ENCODE measurements around the gene CCT4. TPM values are rescaled to one million over a fixed set of nuclear protein-coding genes. Genes with fewer than 3 reads are reported as not detected.
"Not testable (repeated sequence)": the region's sequence is repeated elsewhere in the genome, so short reads cannot be mapped to it uniquely, and the experiment has no call there.

The CCT4 gene
- total RNA-seq: 100 to 1,000 TPM; 117 to 127 TPM

- POLR2A ChIA-PET: interaction anchor here (0.7 to 1.3 kb wide), 2 partner anchors 35 to 1700 kb away, joined by 3 read pairs; partner anchors contain the start of genes FAM161A and WDPCP
- Mint-ChIP-seq H3K27ac (peak within 1 kb of the TSS; percentile 98), H3K4me1 (peaks cover 20% of the 10 kb centered on the region), H3K4me3 (peak within 1 kb of the TSS; percentile 98), H3K27me3 (no peaks in the 10 kb centered on the region), H3K9me3 (no peaks in the 10 kb centered on the region), H3K36me3 (peaks cover 15% of the 10 kb centered on the region)
- ATAC-seq (ENCODE audit: low read depth) (peak; percentile 86), DNase-seq (peak; percentile 98)
Observed at GRCh38 chr2:61888267-61889055, at the start of gene CCT4. TSS of gene CCT4 (minus strand) at chr2:61888656. CDS start at chr2:61888507, 149 bp downstream.

- H3K9me3 Mint-ChIP-seq: no peaks in the 10 kb centered on the region
- H3K4me3 Mint-ChIP-seq: no peak overlapping the region
- H3K27me3 Mint-ChIP-seq: no peaks in the 10 kb centered on the region
- no peaks in the 10 kb centered on the region for H3K36me3 Mint-ChIP-seq
- H3K27ac Mint-ChIP-seq: no peak overlapping the region
- H3K4me1 Mint-ChIP-seq: peaks cover under 1% of the 10 kb centered on the region
- no peak for ATAC-seq (ENCODE audit: low read depth)
- POLR2A ChIA-PET: no interaction called here
- no peak for DNase-seq
Observed at GRCh38 chr2:61937886-61938285, 49.4 kb upstream of the CCT4 start.

GRCh38 chr2:61937098-61937497 is 48.6 kb upstream of the CCT4 start:
- POLR2A ChIA-PET: no interaction called here
- no peak overlapping the region for H3K27ac Mint-ChIP-seq
- DNase-seq: no peak
- no peak for ATAC-seq (ENCODE audit: low read depth)
- no peaks in the 10 kb centered on the region for H3K36me3 Mint-ChIP-seq
- H3K27me3 Mint-ChIP-seq: no peaks in the 10 kb centered on the region
- H3K4me1 Mint-ChIP-seq: no peaks in the 10 kb centered on the region
- no peak overlapping the region for H3K4me3 Mint-ChIP-seq
- no peaks in the 10 kb centered on the region for H3K9me3 Mint-ChIP-seq

GRCh38 chr2:61928826-61929461 is 40.5 kb upstream of the CCT4 start:
- no peak overlapping the region for H3K4me3 Mint-ChIP-seq
- H3K27me3 Mint-ChIP-seq: no peaks in the 10 kb centered on the region
- peaks cover 1% of the 10 kb centered on the region for H3K36me3 Mint-ChIP-seq
- ATAC-seq (ENCODE audit: low read depth): no peak
- DNase-seq: no peak
- no peaks in the 10 kb centered on the region for H3K9me3 Mint-ChIP-seq
- H3K27ac Mint-ChIP-seq: no peak overlapping the region
- H3K4me1 Mint-ChIP-seq: no peaks in the 10 kb centered on the region
- POLR2A ChIA-PET: no interaction called here

GRCh38 chr2:61926531-61927477 is 38.3 kb upstream of the CCT4 start:
- H3K27me3 Mint-ChIP-seq: no peaks in the 10 kb centered on the region
- no peak overlapping the region for H3K4me3 Mint-ChIP-seq
- H3K27ac Mint-ChIP-seq: no peak overlapping the region
- DNase-seq (no peak), ATAC-seq (ENCODE audit: low read depth) (no peak)
- no peaks in the 10 kb centered on the region for H3K4me1 Mint-ChIP-seq
- POLR2A ChIA-PET: no interaction called here
- no peaks in the 10 kb centered on the region for H3K9me3 Mint-ChIP-seq
- H3K36me3 Mint-ChIP-seq: peaks cover 1% of the 10 kb centered on the region

- POLR2A ChIA-PET: no interaction called here
- no peak overlapping the region for H3K27ac Mint-ChIP-seq
Observed at GRCh38 chr2:61924895-61925663, 36.6 kb upstream of the CCT4 start.

GRCh38 chr2:61922714-61923113 is 34.3 kb upstream of the CCT4 start:
- H3K4me3 Mint-ChIP-seq: no peak overlapping the region
- H3K27ac Mint-ChIP-seq: no peak overlapping the region
- H3K4me1 Mint-ChIP-seq: peaks cover under 1% of the 10 kb centered on the region
- POLR2A ChIA-PET: no interaction called here
- no peak for DNase-seq
- H3K9me3 Mint-ChIP-seq: no peaks in the 10 kb centered on the region
- H3K27me3 Mint-ChIP-seq: no peaks in the 10 kb centered on the region
- H3K36me3 Mint-ChIP-seq: no peaks in the 10 kb centered on the region
- no peak for ATAC-seq (ENCODE audit: low read depth)

More at GRCh38 chr2:61924895-61925663, 36.6 kb upstream of the CCT4 start:
- Mint-ChIP-seq H3K27me3 (no peaks in the 10 kb centered on the region), H3K4me3 (no peak overlapping the region), H3K9me3 (no peaks in the 10 kb centered on the region), H3K4me1 (no peaks in the 10 kb centered on the region), H3K36me3 (peaks cover 1% of the 10 kb centered on the region)
- no peak for DNase-seq
- no peak for ATAC-seq (ENCODE audit: low read depth)

GRCh38 chr2:61920548-61920947 is 32.1 kb upstream of the CCT4 start:
- Mint-ChIP-seq H3K36me3 (no peaks in the 10 kb centered on the region), H3K27me3 (no peaks in the 10 kb centered on the region), H3K27ac (no peak overlapping the region), H3K9me3 (no peaks in the 10 kb centered on the region), H3K4me3 (no peak overlapping the region), H3K4me1 (peaks cover 2% of the 10 kb centered on the region)
- POLR2A ChIA-PET: no interaction called here
- DNase-seq (no peak), ATAC-seq (ENCODE audit: low read depth) (no peak)

- H3K36me3 Mint-ChIP-seq; H3K4me3 Mint-ChIP-seq; H3K27me3 Mint-ChIP-seq; H3K27ac Mint-ChIP-seq; H3K4me1 Mint-ChIP-seq; ATAC-seq (ENCODE audit: low read depth); H3K9me3 Mint-ChIP-seq; DNase-seq; POLR2A ChIA-PET: not testable (repeated sequence)
Observed at GRCh38 chr2:61914794-61915193, 26.3 kb upstream of the CCT4 start.

GRCh38 chr2:61911510-61911909 is 23.1 kb upstream of the CCT4 start:
- POLR2A ChIA-PET: no interaction called here

GRCh38 chr2:61910603-61911002 is 22.1 kb upstream of the CCT4 start:
- Mint-ChIP-seq H3K4me3 (no peak overlapping the region), H3K4me1 (peaks cover 14% of the 10 kb centered on the region), H3K9me3 (no peaks in the 10 kb centered on the region)

More at GRCh38 chr2:61911510-61911909, 23.1 kb upstream of the CCT4 start:
- Mint-ChIP-seq H3K4me1 (peaks cover 11% of the 10 kb centered on the region), H3K4me3 (no peak overlapping the region), H3K36me3 (peaks cover 4% of the 10 kb centered on the region), H3K27ac (no peak overlapping the region), H3K27me3 (no peaks in the 10 kb centered on the region), H3K9me3 (no peaks in the 10 kb centered on the region)
- no peak for DNase-seq
- peak; percentile 36 for ATAC-seq (ENCODE audit: low read depth)

GRCh38 chr2:61909116-61909515 is 20.7 kb upstream of the CCT4 start:
- Mint-ChIP-seq H3K36me3 (peaks cover 4% of the 10 kb centered on the region), H3K4me3 (no peak overlapping the region), H3K9me3 (no peaks in the 10 kb centered on the region), H3K27me3 (no peaks in the 10 kb centered on the region), H3K27ac (peak overlapping the region; percentile 14), H3K4me1 (peaks cover 14% of the 10 kb centered on the region)
- ATAC-seq (ENCODE audit: low read depth): no peak
- POLR2A ChIA-PET: no interaction called here
- no peak for DNase-seq

More at GRCh38 chr2:61910603-61911002, 22.1 kb upstream of the CCT4 start:
- no peak for ATAC-seq (ENCODE audit: low read depth)
- H3K27me3 Mint-ChIP-seq: no peaks in the 10 kb centered on the region
- H3K36me3 Mint-ChIP-seq: peaks cover 4% of the 10 kb centered on the region
- POLR2A ChIA-PET: no interaction called here
- no peak overlapping the region for H3K27ac Mint-ChIP-seq
- no peak for DNase-seq

- Mint-ChIP-seq H3K27me3 (no peaks in the 10 kb centered on the region), H3K4me3 (peak overlapping the region; percentile 98), H3K9me3 (no peaks in the 10 kb centered on the region), H3K36me3 (no peaks in the 10 kb centered on the region), H3K27ac (peak overlapping the region; percentile 85), H3K4me1 (peaks cover 14% of the 10 kb centered on the region)
- POLR2A ChIA-PET: no interaction called here
- ATAC-seq (ENCODE audit: low read depth) (no peak), DNase-seq (no peak)
Observed at GRCh38 chr2:61906186-61906470, 17.7 kb upstream of the CCT4 start.

Measured in activated naive CD8-positive, alpha-beta T cell treated with anti-CD3 and anti-CD28 coated beads, Interleukin-2, amount 10 ng/mL, durations not matched to agents 7 days and 5 days (primary cell).